SH-SY5Y (cell line): Measurements from ENCODE around the gene SUSD3.

ENCODE experiments used
- GATA2 ChIP-seq: IDR thresholded peaks from 2 replicates; pipeline ENCODE4 v1.6.1; 2011; ENCODE audit warnings: mild to moderate bottlenecking, low read depth, low read length
- GATA3 ChIP-seq: IDR thresholded peaks from 2 replicates; pipeline ENCODE4 v1.6.1; 2011; ENCODE audit warnings: low read depth, mild to moderate bottlenecking, low read length, moderate library complexity

SUSD3 gene

DNA sequence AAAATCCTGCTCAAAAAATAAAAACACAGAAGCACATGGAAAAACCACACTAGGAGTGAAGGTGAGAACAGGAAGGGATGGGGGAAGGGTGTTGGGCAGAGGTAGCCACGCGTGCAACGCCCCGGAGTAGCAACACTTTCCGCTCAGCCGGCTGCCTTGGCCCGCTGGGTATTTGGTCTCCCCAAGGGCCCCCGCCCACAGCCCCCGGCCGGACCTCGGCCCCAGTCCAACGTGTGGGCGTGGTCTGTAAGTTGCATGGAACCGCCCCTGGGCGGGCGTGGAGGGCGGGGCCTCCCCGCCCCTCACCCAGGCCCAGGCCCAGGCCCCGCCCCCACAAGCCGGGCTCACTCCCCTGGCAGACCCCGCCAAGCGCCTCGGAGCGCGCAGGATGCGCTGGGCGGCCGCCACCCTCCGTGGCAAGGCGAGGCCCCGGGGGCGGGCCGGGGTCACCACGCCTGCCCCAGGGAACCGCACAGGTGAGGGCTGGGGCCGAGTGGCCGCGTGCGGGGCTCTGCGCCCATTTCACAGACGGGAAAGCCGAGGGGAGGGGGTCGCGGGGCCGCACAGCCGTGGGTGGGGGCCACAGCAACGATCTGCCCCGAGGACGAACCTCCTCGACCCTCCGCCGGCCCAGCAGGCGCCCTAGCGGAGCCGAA, at the start of gene SUSD3:
Gene SUSD3 (plus strand): TSS at position 347 of the 656 bp plus-strand sequence. CDS start 42 bp downstream, at position 389.
- TF ChIP-seq GATA3 (no peak), GATA2 (no peak)

DNA sequence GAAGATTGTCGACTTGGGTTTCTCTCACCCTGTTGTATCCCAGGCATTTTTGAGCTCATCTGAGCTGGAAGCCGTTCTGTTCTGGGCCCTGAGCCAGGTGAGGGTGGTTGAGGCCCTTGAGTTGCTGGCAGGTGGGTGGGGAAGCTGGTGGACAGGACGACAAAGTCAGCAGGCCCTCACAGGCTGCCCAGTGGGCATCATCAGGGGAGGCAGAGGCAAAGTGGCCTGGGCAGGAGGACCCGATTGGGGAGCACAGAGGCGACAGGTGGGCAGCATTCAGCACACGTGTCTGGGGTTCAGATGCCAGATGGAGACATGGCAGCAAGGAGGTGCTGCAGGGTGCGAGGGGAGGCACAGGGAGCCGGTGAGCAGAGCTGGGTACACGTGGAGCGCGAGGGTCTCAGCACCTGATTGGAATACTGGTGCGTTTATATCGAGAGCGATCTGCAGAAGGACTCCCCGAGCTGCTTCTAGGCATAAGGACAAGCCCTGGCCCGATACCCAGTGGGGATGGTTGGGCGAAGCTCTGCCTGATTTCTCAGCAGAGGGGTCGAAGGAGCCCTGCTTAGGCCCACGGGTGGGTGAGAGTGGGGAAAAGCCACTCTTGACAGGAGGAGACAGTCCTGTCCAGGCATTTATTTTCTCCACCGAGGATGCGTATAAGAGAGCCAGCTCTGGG, 49.0 kb upstream of the SUSD3 start:
- TF ChIP-seq GATA3, result no peak
- no peak for TF ChIP-seq GATA2

DNA sequence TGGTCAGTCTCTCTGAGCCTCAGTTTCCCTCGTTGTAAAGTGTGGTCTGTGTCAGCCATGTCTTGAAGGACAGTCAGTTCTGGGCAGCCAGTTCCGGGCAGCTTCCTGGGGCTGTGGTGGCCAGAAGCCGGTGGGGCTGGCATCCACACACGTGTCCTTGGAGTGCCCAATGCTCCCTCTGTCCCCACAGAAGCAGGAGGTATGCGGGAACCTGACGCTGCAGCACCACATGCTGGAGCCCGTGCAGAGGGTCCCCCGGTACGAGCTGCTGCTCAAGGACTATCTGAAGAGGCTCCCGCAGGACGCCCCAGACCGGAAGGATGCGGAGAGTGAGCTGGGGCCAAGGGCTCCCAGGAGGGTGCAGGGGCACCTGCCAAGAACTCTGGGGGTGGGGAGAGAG, 48.4 kb upstream of the SUSD3 start:
- TF ChIP-seq GATA2 (no peak), GATA3 (no peak)

GRCh38 chr9:93010704-93011103, 47.8 kb upstream of the SUSD3 start:
- TF ChIP-seq GATA2 (no peak), GATA3 (no peak)

GRCh38 chr9:93011114-93011513, 47.4 kb upstream of the SUSD3 start:
- no peak for TF ChIP-seq GATA3

DNA sequence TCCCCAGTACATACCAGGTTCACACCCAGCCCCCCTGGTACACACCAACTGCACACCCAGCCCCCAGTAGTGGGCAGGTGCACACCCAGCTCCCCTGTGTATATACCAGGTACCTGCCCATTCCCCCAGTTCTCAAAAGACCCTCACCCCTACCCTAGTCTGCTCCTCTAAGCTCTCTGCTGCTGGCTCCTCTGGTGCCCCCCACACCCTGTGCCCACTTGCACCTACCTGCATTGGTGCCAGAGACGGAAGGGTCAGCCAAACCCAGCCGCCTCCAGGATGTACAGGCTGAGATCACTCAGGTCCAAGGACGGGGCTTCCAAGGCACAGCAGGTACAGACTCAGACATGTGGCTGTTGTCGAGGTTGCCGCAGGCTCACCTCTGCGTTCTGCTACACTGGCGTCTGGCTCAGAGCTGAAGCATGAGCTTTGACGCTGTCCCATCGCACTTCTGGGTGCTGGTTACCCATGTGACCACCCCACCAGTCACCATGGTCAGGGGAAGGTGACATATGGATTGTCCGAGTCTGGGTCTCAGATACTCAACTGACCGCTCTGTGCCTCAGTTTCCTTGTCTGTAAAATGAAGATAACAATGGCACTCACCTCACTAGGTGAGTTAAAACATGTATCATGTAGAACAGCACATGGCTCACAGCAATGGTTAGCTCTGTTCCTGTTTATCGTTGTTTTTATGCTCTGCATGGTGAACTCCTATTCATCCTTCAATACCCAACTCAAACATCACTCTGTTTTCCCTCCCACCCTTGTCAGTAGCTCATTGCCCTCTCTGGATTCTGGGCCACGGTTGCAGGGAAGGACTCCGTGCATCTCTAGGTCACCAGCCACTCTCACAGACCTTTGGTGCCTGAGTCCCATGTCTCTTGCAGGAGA, 45.3 kb upstream of the SUSD3 start:
- TF ChIP-seq GATA2 (no peak), GATA3 (no peak)

DNA sequence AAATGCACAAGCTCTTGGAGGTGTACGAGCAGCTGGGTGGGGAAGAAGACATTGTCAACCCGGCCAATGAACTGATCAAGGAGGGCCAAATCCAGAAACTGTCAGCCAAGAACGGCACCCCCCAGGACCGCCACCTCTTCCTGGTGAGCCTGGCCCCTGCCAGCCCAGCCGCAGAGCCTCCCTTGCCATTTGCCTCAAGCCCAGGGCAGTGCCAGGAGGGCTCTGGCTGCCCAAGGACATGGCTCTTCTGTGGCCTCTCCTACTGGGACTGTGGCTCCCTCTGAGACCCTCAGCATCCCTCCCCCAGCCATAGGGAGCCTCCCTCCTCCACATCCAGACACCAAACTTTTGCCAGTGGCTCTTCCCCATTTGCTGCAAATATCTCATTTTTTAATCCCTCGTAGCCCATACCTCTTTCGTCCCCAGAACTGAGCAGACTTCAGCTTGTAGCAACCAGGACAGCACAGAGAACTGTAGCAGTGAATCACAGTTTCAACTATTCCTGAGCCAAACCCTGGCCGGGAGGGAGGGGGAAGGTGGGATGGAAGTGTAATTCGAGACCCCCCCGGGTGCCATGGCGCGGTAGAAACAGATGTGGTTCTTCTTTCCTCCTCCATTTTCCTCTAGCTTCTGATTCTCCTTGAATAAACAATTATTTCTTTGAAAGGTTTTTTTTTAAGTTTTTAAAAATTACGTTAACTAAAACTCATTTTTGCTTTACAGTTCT, 44.5 kb upstream of the SUSD3 start:
- no peak for TF ChIP-seq GATA3
- TF ChIP-seq GATA2, result no peak

DNA sequence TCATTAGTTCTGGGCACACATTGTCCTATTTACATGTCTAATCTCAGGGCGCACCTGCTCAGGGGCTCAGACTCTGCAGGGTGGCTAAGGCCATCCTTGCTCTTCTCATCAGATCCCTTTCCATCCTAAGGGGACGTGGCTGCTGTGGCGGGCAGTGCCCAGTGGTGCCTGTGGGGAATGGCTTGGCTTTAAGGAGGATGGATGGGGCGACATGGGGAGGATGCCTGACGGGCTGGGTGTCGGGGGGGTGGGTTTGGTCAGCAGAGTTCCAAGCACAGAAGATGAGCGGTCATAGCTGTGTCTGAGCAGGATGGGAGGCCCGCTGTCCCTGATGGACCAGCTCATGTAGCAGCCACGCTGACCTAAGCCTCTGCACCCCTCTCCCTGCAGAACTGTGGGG, 40.9 kb upstream of the SUSD3 start:
- TF ChIP-seq GATA3, result no peak
- TF ChIP-seq GATA2, result no peak

DNA sequence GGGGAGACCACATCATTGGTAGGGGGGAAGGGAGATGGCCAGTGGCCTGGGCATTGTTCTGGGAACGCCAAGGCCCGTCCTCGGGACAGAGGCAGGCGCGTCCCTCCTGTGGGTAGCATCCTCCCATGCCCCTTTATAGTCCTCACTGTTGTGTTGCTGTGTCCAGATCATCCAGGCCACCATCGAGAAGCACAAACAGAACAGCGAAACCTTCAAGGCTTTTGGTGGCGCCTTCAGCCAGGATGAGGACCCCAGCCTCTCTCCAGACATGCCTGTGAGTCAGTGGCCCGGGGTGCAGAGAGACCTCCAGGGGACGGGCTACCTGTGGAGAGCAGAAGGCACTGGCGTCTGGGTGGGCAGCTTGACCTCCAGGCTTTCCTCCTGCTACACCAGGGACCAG, 38.4 kb upstream of the SUSD3 start:
- TF ChIP-seq GATA2, result no peak
- no peak for TF ChIP-seq GATA3

- no peak for TF ChIP-seq GATA3
- no peak for TF ChIP-seq GATA2
Measured at GRCh38 chr9:93020771-93021670, 37.5 kb upstream of the SUSD3 start.

- TF ChIP-seq GATA2 (no peak), GATA3 (no peak)
Measured at GRCh38 chr9:93022066-93022465, 36.4 kb upstream of the SUSD3 start.

DNA sequence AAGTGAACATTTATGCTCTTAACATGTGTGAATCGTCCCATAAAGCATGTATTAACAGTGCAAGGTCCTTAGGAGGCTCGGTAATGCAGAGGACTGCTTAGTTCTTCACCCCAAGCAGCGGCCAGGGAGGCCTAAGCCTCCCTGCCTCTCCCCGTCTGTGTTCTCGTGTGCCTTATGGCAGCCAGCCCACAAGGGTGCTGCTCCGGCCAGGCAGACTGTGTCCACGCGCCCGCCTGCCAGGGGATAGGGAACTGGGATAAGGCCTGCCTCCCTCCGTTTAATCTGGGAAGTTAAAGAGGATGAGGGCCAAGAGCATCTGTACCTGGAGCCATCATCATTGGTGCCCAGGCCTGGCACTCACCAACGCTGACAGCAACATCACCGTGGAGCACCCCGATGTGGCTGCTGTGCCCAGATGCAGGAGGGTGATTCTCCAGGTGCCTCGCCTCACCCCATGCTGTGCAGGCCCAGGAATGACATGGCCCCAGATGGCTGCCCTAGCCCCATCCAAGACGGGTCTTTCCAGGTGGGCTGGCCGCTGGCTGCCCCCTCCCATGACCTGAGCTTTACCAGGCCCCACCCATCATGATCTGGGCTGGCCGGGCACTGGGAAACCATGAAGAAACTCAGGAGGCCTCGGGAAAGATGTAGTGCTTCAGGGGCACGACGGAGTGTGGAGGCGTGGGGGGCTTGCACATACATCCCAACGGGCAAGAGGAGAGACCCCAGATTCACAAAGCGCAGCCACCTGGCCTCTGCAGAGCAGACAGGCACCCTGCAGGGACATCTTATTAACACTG, 35.6 kb upstream of the SUSD3 start:
- TF ChIP-seq GATA3 (no peak), GATA2 (no peak)
